ENCODE results near the gene MTA2.
"Not testable (repeated sequence)": the region's sequence is repeated elsewhere in the genome, so short reads cannot be mapped to it uniquely, and the experiment has no call there.

MTA2 gene

GRCh38 chr11:62621567-62622470, 20.2 kb upstream of the MTA2 start, which contains the start of gene B3GAT3:
Gene B3GAT3 (minus strand): TSS chr11:62621986. CDS start chr11:62621947, 39 bp downstream.
- H3K27ac ChIP-seq, result peak within 1 kb of the TSS; percentile 55 to 90
- peak; percentile 100 for DNase-seq (ENCODE audit: low spot score)
- H3K4me3 ChIP-seq, result peak within 1 kb of the TSS; percentile 78
- TF ChIP-seq, protein P1, sequence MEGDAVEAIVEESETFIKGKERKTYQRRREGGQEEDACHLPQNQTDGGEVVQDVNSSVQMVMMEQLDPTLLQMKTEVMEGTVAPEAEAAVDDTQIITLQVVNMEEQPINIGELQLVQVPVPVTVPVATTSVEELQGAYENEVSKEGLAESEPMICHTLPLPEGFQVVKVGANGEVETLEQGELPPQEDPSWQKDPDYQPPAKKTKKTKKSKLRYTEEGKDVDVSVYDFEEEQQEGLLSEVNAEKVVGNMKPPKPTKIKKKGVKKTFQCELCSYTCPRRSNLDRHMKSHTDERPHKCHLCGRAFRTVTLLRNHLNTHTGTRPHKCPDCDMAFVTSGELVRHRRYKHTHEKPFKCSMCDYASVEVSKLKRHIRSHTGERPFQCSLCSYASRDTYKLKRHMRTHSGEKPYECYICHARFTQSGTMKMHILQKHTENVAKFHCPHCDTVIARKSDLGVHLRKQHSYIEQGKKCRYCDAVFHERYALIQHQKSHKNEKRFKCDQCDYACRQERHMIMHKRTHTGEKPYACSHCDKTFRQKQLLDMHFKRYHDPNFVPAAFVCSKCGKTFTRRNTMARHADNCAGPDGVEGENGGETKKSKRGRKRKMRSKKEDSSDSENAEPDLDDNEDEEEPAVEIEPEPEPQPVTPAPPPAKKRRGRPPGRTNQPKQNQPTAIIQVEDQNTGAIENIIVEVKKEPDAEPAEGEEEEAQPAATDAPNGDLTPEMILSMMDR (IDR thresholded peaks at IDR 0.05), result no peak

DNA sequence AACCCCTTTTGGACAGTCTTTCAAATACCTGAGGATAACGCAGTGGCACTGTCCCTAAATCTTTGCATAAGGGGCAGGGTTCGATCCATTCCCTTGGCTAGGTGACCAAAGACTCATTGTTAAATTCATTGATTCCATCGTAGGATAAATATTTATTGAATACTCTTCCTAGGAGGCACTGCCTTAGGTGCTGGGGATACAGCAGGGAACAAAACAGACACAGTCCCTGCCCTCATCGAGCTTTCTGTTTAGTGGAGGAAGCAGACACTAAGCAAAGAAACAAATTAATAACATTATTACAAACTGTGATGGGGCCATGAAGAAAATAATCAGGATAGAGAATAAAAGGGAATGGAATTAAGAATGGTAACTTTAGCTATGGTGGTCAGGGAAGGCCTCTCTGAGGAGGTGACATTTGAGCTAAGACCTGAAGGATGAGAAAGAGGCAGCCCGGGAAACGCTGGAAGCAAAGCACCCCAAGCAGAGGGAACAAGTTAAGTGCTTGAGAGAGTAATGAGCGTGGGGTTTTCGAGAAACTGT, 19.4 kb upstream of the MTA2 start:
- Histone ChIP-seq H3K4me3 (peak overlapping the region; percentile 78), H3K27ac (peak overlapping the region; percentile 55 to 90)
- TF ChIP-seq, protein P1 (IDR thresholded peaks at IDR 0.05), result no peak
- DNase-seq (ENCODE audit: low spot score), result no peak

DNA sequence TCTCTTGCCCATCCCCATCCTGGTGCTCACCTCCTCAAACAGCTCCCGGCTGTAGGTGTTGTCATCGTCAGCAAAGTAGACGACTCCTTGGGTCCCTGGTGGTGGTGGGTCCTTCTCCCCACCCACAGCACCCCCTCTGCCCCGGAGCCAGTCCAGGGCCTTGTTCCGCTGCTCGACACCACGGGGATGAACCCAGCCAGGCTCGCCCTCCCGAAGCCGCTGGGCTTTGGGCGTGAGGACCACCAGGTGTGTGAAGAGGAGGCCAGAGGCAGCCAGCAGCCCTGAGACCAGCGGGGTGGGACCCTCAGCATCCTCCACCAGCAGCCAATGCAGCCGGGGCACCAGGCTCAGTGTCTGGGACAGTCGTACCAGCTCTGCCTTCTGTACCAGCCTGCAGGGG, 15.3 kb upstream of the MTA2 start:
- H3K4me3 ChIP-seq; DNase-seq (ENCODE audit: low spot score); H3K27ac ChIP-seq: not testable (repeated sequence)

- Histone ChIP-seq H3K27ac (no peak overlapping the region), H3K4me3 (no peak overlapping the region)
- no peak for DNase-seq (ENCODE audit: low spot score)
- TF ChIP-seq, protein P1 (IDR thresholded peaks at IDR 0.05), result no peak
Measured at GRCh38 chr11:62615521-62615920, 13.9 kb upstream of the MTA2 start.

GRCh38 chr11:62614275-62614674, 12.6 kb upstream of the MTA2 start:
- no peak overlapping the region for H3K4me3 ChIP-seq
- H3K27ac ChIP-seq, result peak overlapping the region in 1 of 2 donors; percentile 98
- TF ChIP-seq, protein P1 (IDR thresholded peaks at IDR 0.05), result no peak
- DNase-seq (ENCODE audit: low spot score), result no peak

- peak overlapping the region; percentile 93 to 98 for H3K27ac ChIP-seq
- peak; percentile 86 for DNase-seq (ENCODE audit: low spot score)
- H3K4me3 ChIP-seq, result peak overlapping the region; percentile 97
- TF ChIP-seq, protein P1 (IDR thresholded peaks at IDR 0.05), result no peak
Measured at GRCh38 chr11:62613291-62613778, 11.7 kb upstream of the MTA2 start.

GRCh38 chr11:62612366-62613290, 11.0 kb upstream of the MTA2 start, which contains the start of the genes EML3 and ROM1:
Gene EML3 (minus strand): TSS chr11:62612775. CDS start chr11:62612457, 318 bp downstream.
Gene ROM1 (plus strand): TSS chr11:62613257. CDS start chr11:62613282, 25 bp downstream.
- peak; percentile 95 for DNase-seq (ENCODE audit: low spot score)
- TF ChIP-seq, protein P1 (IDR thresholded peaks at IDR 0.05), result peak; percentile 95
- Histone ChIP-seq H3K27ac (peak within 1 kb of the TSS; percentile 93 to 98), H3K4me3 (peak within 1 kb of the TSS; percentile 97)

All from coronary artery (tissue), 2 donors.